Measurements from ENCODE around the gene ZNF804B.

Gene ZNF804B

GRCh38 chr7:88985295-88985694, 225.8 kb downstream of the ZNF804B start:
- no peak overlapping the region for H3K4me2 ChIP-seq (ENCODE audit: low read length)
- no peak overlapping the region for H3K4me3 ChIP-seq (ENCODE audit: low read length)
- no peaks in the 10 kb centered on the region for H3K27me3 ChIP-seq (ENCODE audit: control insufficient read depth, insufficient read depth, low read length)
- no peaks in the 10 kb centered on the region for H3K4me1 ChIP-seq (ENCODE audit: control insufficient read depth, insufficient read depth, low read length)
- no peaks in the 10 kb centered on the region for H3K36me3 ChIP-seq (ENCODE audit: insufficient read depth, low read length)
- no peaks in the 10 kb centered on the region for H3K9me3 ChIP-seq (replicated peaks; ENCODE audit: low read length)
- H3K9ac ChIP-seq (ENCODE audit: low read depth, low read length): no peak overlapping the region

GRCh38 chr7:89001306-89001705, 241.8 kb downstream of the ZNF804B start:
- Histone ChIP-seq H3K27me3 (ENCODE audit: control insufficient read depth, insufficient read depth, low read length) (no peaks in the 10 kb centered on the region), H3K4me1 (ENCODE audit: control insufficient read depth, insufficient read depth, low read length) (no peaks in the 10 kb centered on the region), H3K4me2 (ENCODE audit: low read length) (no peak overlapping the region), H3K9ac (ENCODE audit: low read depth, low read length) (no peak overlapping the region), H3K4me3 (ENCODE audit: low read length) (no peak overlapping the region), H3K9me3 (replicated peaks; ENCODE audit: low read length) (no peaks in the 10 kb centered on the region), H3K36me3 (ENCODE audit: insufficient read depth, low read length) (no peaks in the 10 kb centered on the region)

GRCh38 chr7:89002981-89003956, 243.8 kb downstream of the ZNF804B start:
- Histone ChIP-seq H3K27me3 (ENCODE audit: control insufficient read depth, insufficient read depth, low read length) (no peaks in the 10 kb centered on the region), H3K9me3 (replicated peaks; ENCODE audit: low read length) (no peaks in the 10 kb centered on the region), H3K4me3 (ENCODE audit: low read length) (no peak overlapping the region), H3K36me3 (ENCODE audit: insufficient read depth, low read length) (no peaks in the 10 kb centered on the region), H3K4me2 (ENCODE audit: low read length) (no peak overlapping the region), H3K9ac (ENCODE audit: low read depth, low read length) (no peak overlapping the region), H3K4me1 (ENCODE audit: control insufficient read depth, insufficient read depth, low read length) (no peaks in the 10 kb centered on the region)

- no peaks in the 10 kb centered on the region for H3K27me3 ChIP-seq (ENCODE audit: control insufficient read depth, insufficient read depth, low read length)
- no peak overlapping the region for H3K9ac ChIP-seq (ENCODE audit: low read depth, low read length)
- H3K4me3 ChIP-seq (ENCODE audit: low read length): no peak overlapping the region
- H3K36me3 ChIP-seq (ENCODE audit: insufficient read depth, low read length): no peaks in the 10 kb centered on the region
- no peaks in the 10 kb centered on the region for H3K4me1 ChIP-seq (ENCODE audit: control insufficient read depth, insufficient read depth, low read length)
- no peak overlapping the region for H3K4me2 ChIP-seq (ENCODE audit: low read length)
- H3K9me3 ChIP-seq (replicated peaks; ENCODE audit: low read length): no peaks in the 10 kb centered on the region
Measured at GRCh38 chr7:89012016-89012415, 252.5 kb downstream of the ZNF804B start.

GRCh38 chr7:89017695-89018094, 258.2 kb downstream of the ZNF804B start:
- H3K27me3 ChIP-seq (ENCODE audit: control insufficient read depth, insufficient read depth, low read length): no peaks in the 10 kb centered on the region
- no peak overlapping the region for H3K9ac ChIP-seq (ENCODE audit: low read depth, low read length)
- no peaks in the 10 kb centered on the region for H3K4me1 ChIP-seq (ENCODE audit: control insufficient read depth, insufficient read depth, low read length)
- no peak overlapping the region for H3K4me2 ChIP-seq (ENCODE audit: low read length)
- no peaks in the 10 kb centered on the region for H3K36me3 ChIP-seq (ENCODE audit: insufficient read depth, low read length)
- H3K4me3 ChIP-seq (ENCODE audit: low read length): no peak overlapping the region
- H3K9me3 ChIP-seq (replicated peaks; ENCODE audit: low read length): no peaks in the 10 kb centered on the region

GRCh38 chr7:89021741-89022140, 262.2 kb downstream of the ZNF804B start:
- Histone ChIP-seq H3K4me2 (ENCODE audit: low read length) (no peak overlapping the region), H3K9me3 (replicated peaks; ENCODE audit: low read length) (no peaks in the 10 kb centered on the region), H3K9ac (ENCODE audit: low read depth, low read length) (no peak overlapping the region), H3K4me1 (ENCODE audit: control insufficient read depth, insufficient read depth, low read length) (no peaks in the 10 kb centered on the region), H3K36me3 (ENCODE audit: insufficient read depth, low read length) (no peaks in the 10 kb centered on the region), H3K27me3 (ENCODE audit: control insufficient read depth, insufficient read depth, low read length) (no peaks in the 10 kb centered on the region), H3K4me3 (ENCODE audit: low read length) (no peak overlapping the region)

GRCh38 chr7:89023206-89023605, 263.7 kb downstream of the ZNF804B start:
- Histone ChIP-seq H3K9ac (ENCODE audit: low read depth, low read length) (no peak overlapping the region), H3K27me3 (ENCODE audit: control insufficient read depth, insufficient read depth, low read length) (no peaks in the 10 kb centered on the region), H3K36me3 (ENCODE audit: insufficient read depth, low read length) (no peaks in the 10 kb centered on the region), H3K4me3 (ENCODE audit: low read length) (no peak overlapping the region), H3K9me3 (replicated peaks; ENCODE audit: low read length) (no peaks in the 10 kb centered on the region), H3K4me1 (ENCODE audit: control insufficient read depth, insufficient read depth, low read length) (no peaks in the 10 kb centered on the region), H3K4me2 (ENCODE audit: low read length) (no peak overlapping the region)

- Histone ChIP-seq H3K9ac (ENCODE audit: low read depth, low read length) (no peak overlapping the region), H3K4me2 (ENCODE audit: low read length) (no peak overlapping the region), H3K36me3 (ENCODE audit: insufficient read depth, low read length) (no peaks in the 10 kb centered on the region), H3K27me3 (ENCODE audit: control insufficient read depth, insufficient read depth, low read length) (no peaks in the 10 kb centered on the region), H3K9me3 (replicated peaks; ENCODE audit: low read length) (no peaks in the 10 kb centered on the region), H3K4me3 (ENCODE audit: low read length) (no peak overlapping the region), H3K4me1 (ENCODE audit: control insufficient read depth, insufficient read depth, low read length) (no peaks in the 10 kb centered on the region)
Measured at GRCh38 chr7:89023877-89024276, 264.4 kb downstream of the ZNF804B start.

- H3K4me1 ChIP-seq (ENCODE audit: control insufficient read depth, insufficient read depth, low read length): no peaks in the 10 kb centered on the region
- H3K27me3 ChIP-seq (ENCODE audit: control insufficient read depth, insufficient read depth, low read length): no peaks in the 10 kb centered on the region
- no peak overlapping the region for H3K9ac ChIP-seq (ENCODE audit: low read depth, low read length)
- no peak overlapping the region for H3K4me3 ChIP-seq (ENCODE audit: low read length)
- H3K9me3 ChIP-seq (replicated peaks; ENCODE audit: low read length): no peaks in the 10 kb centered on the region
- H3K36me3 ChIP-seq (ENCODE audit: insufficient read depth, low read length): no peaks in the 10 kb centered on the region
- no peak overlapping the region for H3K4me2 ChIP-seq (ENCODE audit: low read length)
Measured at GRCh38 chr7:89027781-89028180, 268.3 kb downstream of the ZNF804B start.

- H3K27me3 ChIP-seq (ENCODE audit: control insufficient read depth, insufficient read depth, low read length): no peaks in the 10 kb centered on the region
- no peaks in the 10 kb centered on the region for H3K9me3 ChIP-seq (replicated peaks; ENCODE audit: low read length)
- no peaks in the 10 kb centered on the region for H3K4me1 ChIP-seq (ENCODE audit: control insufficient read depth, insufficient read depth, low read length)
- H3K4me3 ChIP-seq (ENCODE audit: low read length): no peak overlapping the region
- H3K36me3 ChIP-seq (ENCODE audit: insufficient read depth, low read length): no peaks in the 10 kb centered on the region
- H3K4me2 ChIP-seq (ENCODE audit: low read length): no peak overlapping the region
- H3K9ac ChIP-seq (ENCODE audit: low read depth, low read length): no peak overlapping the region
Measured at GRCh38 chr7:89028319-89028718, 268.8 kb downstream of the ZNF804B start.

- no peaks in the 10 kb centered on the region for H3K36me3 ChIP-seq (ENCODE audit: insufficient read depth, low read length)
- no peak overlapping the region for H3K4me3 ChIP-seq (ENCODE audit: low read length)
- H3K9me3 ChIP-seq (replicated peaks; ENCODE audit: low read length): no peaks in the 10 kb centered on the region
- H3K4me1 ChIP-seq (ENCODE audit: control insufficient read depth, insufficient read depth, low read length): no peaks in the 10 kb centered on the region
- no peak overlapping the region for H3K4me2 ChIP-seq (ENCODE audit: low read length)
- no peak overlapping the region for H3K9ac ChIP-seq (ENCODE audit: low read depth, low read length)
- H3K27me3 ChIP-seq (ENCODE audit: control insufficient read depth, insufficient read depth, low read length): no peaks in the 10 kb centered on the region
Measured at GRCh38 chr7:89029864-89030263, 270.4 kb downstream of the ZNF804B start.

- H3K4me2 ChIP-seq (ENCODE audit: low read length): no peak overlapping the region
- no peaks in the 10 kb centered on the region for H3K27me3 ChIP-seq (ENCODE audit: control insufficient read depth, insufficient read depth, low read length)
- no peak overlapping the region for H3K9ac ChIP-seq (ENCODE audit: low read depth, low read length)
- no peak overlapping the region for H3K4me3 ChIP-seq (ENCODE audit: low read length)
- no peaks in the 10 kb centered on the region for H3K9me3 ChIP-seq (replicated peaks; ENCODE audit: low read length)
- no peaks in the 10 kb centered on the region for H3K4me1 ChIP-seq (ENCODE audit: control insufficient read depth, insufficient read depth, low read length)
- H3K36me3 ChIP-seq (ENCODE audit: insufficient read depth, low read length): no peaks in the 10 kb centered on the region
Measured at GRCh38 chr7:89041240-89041639, 281.7 kb downstream of the ZNF804B start.

Measured in skeletal muscle satellite cell (primary cell).